Keratinocyte (primary cell): ENCODE data around the gene SLC9A7. TPM values are rescaled to one million over a fixed set of nuclear protein-coding genes. Genes with fewer than 3 reads are reported as not detected.
"Not testable (repeated sequence)": the region's sequence is repeated elsewhere in the genome, so short reads cannot be mapped to it uniquely, and the experiment has no call there.

Source experiments
- DNase-seq: peaks from one replicate; pipeline ENCODE4 v3.0.0-alpha.2; 2011; ENCODE audit warnings: low read depth, missing footprints, low spot score
- FAIRE-seq: peaks from 2 replicates; lab custom pipeline; 2011; peaks lifted over from hg19 to GRCh38; lab: Jason Lieb, UNC
- H2AFZ ChIP-seq: 2 replicates; pipeline ENCODE4 v1.6.0; 2012; ENCODE audit warnings: low read length, control low read depth, inconsistent platforms; ENCODE audit not compliant: control insufficient read depth
- H3K27ac ChIP-seq: 2 replicates; pipeline ENCODE4 v1.5.1; 2011; ENCODE audit warnings: low read length; ENCODE audit not compliant: control insufficient read depth, insufficient read depth
- H3K27me3 ChIP-seq: 3 replicates; pipeline ENCODE4 v1.6.0; 2011; ENCODE audit warnings: low read length; ENCODE audit not compliant: control insufficient read depth, insufficient read depth; ENCODE audit errors: extremely low read depth
- H3K36me3 ChIP-seq, 2 experiments: 2 replicates in 1 of 2; 3 replicates in 1 of 2; pipeline ENCODE4 v1.5.1; 2011; ENCODE audit warnings: low read length in 2 of 2, mild to moderate bottlenecking in 1 of 2; ENCODE audit not compliant: control insufficient read depth in 2 of 2, insufficient read depth in 2 of 2; ENCODE audit errors: extremely low read depth in 1 of 2
- H3K4me1 ChIP-seq: 3 replicates; pipeline ENCODE4 v1.5.1; 2011; ENCODE audit warnings: low read length; ENCODE audit not compliant: control insufficient read depth, insufficient read depth; ENCODE audit errors: extremely low read depth
- H3K4me2 ChIP-seq: 3 replicates; pipeline ENCODE4 v1.6.0; 2011; ENCODE audit warnings: low read depth, low read length; ENCODE audit not compliant: control insufficient read depth, insufficient read depth; ENCODE audit errors: extremely low read depth
- H3K4me3 ChIP-seq, 3 experiments: fragments of 200-600 bp in 1 of 3; sonication (generic) in 1 of 3; 2 replicates in 2 of 3; 3 replicates in 1 of 3; pipeline ENCODE4 v1.5.1; 2011 to 2016; ENCODE audit warnings: low read length in 3 of 3, mild to moderate bottlenecking in 3 of 3, control low read depth in 2 of 3, inconsistent platforms in 1 of 3, low read depth in 1 of 3, mixed read lengths in 1 of 3, mixed run types in 1 of 3, moderate library complexity in 1 of 3; ENCODE audit not compliant: control insufficient read depth in 2 of 3, insufficient read depth in 2 of 3; ENCODE audit errors: extremely low read depth in 1 of 3
- H3K79me2 ChIP-seq: 2 replicates; pipeline ENCODE4 v1.6.0; 2012; ENCODE audit warnings: low read length; ENCODE audit not compliant: control insufficient read depth, insufficient read depth
- H3K9ac ChIP-seq: 3 replicates; pipeline ENCODE4 v1.6.0; 2011; ENCODE audit warnings: low read length; ENCODE audit not compliant: control insufficient read depth, insufficient read depth; ENCODE audit errors: extremely low read depth
- H3K9me1 ChIP-seq: 3 replicates; pipeline ENCODE4 v1.6.0; 2011; ENCODE audit warnings: low read length; ENCODE audit not compliant: control insufficient read depth, insufficient read depth; ENCODE audit errors: extremely low read depth
- H3K9me3 ChIP-seq: 2 replicates; pipeline ENCODE4 v1.5.1; 2012; ENCODE audit warnings: low read depth, low read length; ENCODE audit not compliant: control insufficient read depth
- H4K20me1 ChIP-seq: 3 replicates; pipeline ENCODE4 v1.6.0; 2011; ENCODE audit warnings: low read length; ENCODE audit not compliant: control insufficient read depth, insufficient read depth; ENCODE audit errors: extremely low read depth
- EZH2 ChIP-seq: IDR thresholded peaks from one replicate; pipeline ENCODE4 v1.6.1; 2012; ENCODE audit warnings: inconsistent platforms, mild to moderate bottlenecking, low read length, moderate library complexity
- dilution Hi-C: fragments of 300-500 bp; cut with MboI; formaldehyde crosslinking; loops from one replicate; pipeline ENCODE4 v1.7.0; 2020; ENCODE audit warnings: low sequenced_read_pairs; ENCODE audit not compliant: extremely low pct_ligation_motif_present
- polyA plus RNA-seq, 5 experiments: library from polyadenylated mRNA; depleted of rRNA in 3 of 5; stranded (reverse) in 3 of 5; stranded (forward) in 1 of 5; unstranded in 1 of 5; fragments of >200 nt; gene quantifications; 1 replicate in 1 of 5; 2 replicates in 3 of 5; 3 replicates in 1 of 5; pipeline versions ENCODE4 v1.2.1 to v1.2.3, GENCODE V29; 2011 to 2012; ENCODE audit warnings: missing spikeins in 2 of 5, low read depth in 1 of 5, low replicate concordance in 1 of 5
- TF ChIP-seq, protein P1 (sequence below), 3 experiments: IDR thresholded peaks in 1 of 3; conservative IDR thresholded peaks in 1 of 3; optimal IDR thresholded peaks in 1 of 3; 2 replicates in 2 of 3; 3 replicates in 1 of 3; pipeline versions ENCODE3 to v1.5.1; 2011; ENCODE audit warnings: low read length in 3 of 3, mild to moderate bottlenecking in 3 of 3, moderate library complexity in 2 of 3, control low read depth in 1 of 3, inconsistent platforms in 1 of 3; ENCODE audit not compliant: insufficient read depth in 2 of 3; ENCODE audit errors: extremely low read depth in 1 of 3

SLC9A7 gene
- polyA plus RNA-seq, 1 donor (not counting 4 experiments of a cell fraction or from before 2014, with no cell fraction given): 8.1 TPM

DNA sequence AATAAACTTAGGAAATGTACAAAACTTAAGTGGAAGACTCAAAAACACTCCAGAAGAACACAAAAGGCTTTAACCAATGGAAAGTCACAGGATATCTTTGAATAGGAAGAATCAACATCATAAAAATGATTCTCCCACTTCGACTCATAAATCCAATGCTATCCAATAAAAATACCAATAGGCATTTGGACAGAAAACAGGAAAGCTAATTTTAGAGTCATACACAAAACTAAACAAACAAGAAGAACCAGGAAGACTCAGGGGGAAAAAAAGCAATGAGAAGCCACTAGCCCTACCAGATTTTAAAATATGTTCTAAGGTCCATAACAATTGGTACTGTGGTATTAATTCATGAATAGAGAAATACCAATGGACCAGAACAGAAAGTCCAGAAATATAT is 28.2 kb downstream of the SLC9A7 start:
- no peak overlapping the region for H3K4me2 ChIP-seq
- no peak overlapping the region for H3K27ac ChIP-seq
- no peaks in the 10 kb centered on the region for H3K4me1 ChIP-seq
- no peak overlapping the region for H3K9ac ChIP-seq
- dilution Hi-C loops: no loop called here
- TF ChIP-seq, protein P1, sequence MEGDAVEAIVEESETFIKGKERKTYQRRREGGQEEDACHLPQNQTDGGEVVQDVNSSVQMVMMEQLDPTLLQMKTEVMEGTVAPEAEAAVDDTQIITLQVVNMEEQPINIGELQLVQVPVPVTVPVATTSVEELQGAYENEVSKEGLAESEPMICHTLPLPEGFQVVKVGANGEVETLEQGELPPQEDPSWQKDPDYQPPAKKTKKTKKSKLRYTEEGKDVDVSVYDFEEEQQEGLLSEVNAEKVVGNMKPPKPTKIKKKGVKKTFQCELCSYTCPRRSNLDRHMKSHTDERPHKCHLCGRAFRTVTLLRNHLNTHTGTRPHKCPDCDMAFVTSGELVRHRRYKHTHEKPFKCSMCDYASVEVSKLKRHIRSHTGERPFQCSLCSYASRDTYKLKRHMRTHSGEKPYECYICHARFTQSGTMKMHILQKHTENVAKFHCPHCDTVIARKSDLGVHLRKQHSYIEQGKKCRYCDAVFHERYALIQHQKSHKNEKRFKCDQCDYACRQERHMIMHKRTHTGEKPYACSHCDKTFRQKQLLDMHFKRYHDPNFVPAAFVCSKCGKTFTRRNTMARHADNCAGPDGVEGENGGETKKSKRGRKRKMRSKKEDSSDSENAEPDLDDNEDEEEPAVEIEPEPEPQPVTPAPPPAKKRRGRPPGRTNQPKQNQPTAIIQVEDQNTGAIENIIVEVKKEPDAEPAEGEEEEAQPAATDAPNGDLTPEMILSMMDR (optimal IDR thresholded peaks at IDR 0.05 in 1 of 3, IDR thresholded peaks at IDR 0.05 in 1 of 3, conservative IDR thresholded peaks at IDR 0.05 in 1 of 3; ENCODE audit: extremely low read depth in 1 of 3, insufficient read depth in 2 of 3, low read length in 3 of 3): no peak
- TF ChIP-seq EZH2: no peak
- no peaks in the 10 kb centered on the region for H3K36me3 ChIP-seq
- H3K4me3 ChIP-seq: no peak overlapping the region
- H3K27me3 ChIP-seq: no peaks in the 10 kb centered on the region
- no peaks in the 10 kb centered on the region for H3K79me2 ChIP-seq
- FAIRE-seq (no peak), DNase-seq (no peak)
- no peak overlapping the region for H2AFZ ChIP-seq
- H4K20me1 ChIP-seq: no peaks in the 10 kb centered on the region
- H3K9me3 ChIP-seq: peaks cover 2% of the 10 kb centered on the region
- no peaks in the 10 kb centered on the region for H3K9me1 ChIP-seq

DNA sequence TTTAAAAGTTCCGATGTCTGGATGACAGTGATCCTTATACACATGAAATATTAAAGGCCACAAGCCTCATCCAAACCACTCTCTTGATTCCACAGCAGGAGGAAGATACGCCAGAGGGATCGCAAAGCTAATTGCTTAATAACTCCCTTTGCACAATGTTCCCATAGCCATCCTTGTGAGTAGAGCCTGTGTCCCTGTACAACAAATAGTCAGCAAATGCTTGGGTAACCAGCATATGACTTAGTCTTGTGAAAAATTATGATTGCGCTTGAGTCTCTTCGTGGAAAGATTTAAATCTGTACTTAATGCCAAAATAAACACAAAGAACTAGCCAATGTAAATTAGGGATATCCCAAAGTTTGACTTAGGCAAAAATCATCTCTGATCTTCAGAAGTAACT is 31.5 kb downstream of the SLC9A7 start:
- dilution Hi-C loops: no loop called here

DNA sequence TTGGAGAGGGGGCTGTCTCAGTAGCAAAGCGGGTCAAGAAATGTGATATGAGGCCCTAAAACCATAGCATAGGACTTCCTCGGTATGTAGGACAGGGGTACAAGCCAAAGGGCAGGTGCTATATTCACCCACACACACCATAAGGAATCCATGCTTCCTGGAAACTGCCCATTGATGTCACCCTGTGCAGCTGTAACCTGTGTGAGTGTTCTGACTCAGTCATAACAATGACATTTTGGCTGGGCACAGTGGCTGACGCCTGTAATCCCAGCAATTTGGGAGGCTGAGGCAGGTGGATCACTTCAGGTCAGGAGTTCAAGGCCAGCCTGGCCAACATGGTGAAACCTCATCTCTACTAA is 35.4 kb downstream of the SLC9A7 start:
- DNase-seq, H2AFZ ChIP-seq, H3K27me3 ChIP-seq, H4K20me1 ChIP-seq, H3K79me2 ChIP-seq, H3K9me3 ChIP-seq, H3K36me3 ChIP-seq, dilution Hi-C loops, H3K9ac ChIP-seq, H3K9me1 ChIP-seq, H3K4me3 ChIP-seq: not testable (repeated sequence)
- peaks cover 11% of the 10 kb centered on the region for H3K4me1 ChIP-seq
- peak overlapping the region; percentile 67 for H3K4me2 ChIP-seq
- peak; percentile 69 for FAIRE-seq
- H3K27ac ChIP-seq: peak overlapping the region; percentile 39

More for the DNA sequence above, 31.5 kb downstream of the SLC9A7 start:
- Histone ChIP-seq H3K27me3 (no peaks in the 10 kb centered on the region), H3K9me3 (no peaks in the 10 kb centered on the region), H3K4me2 (no peak overlapping the region), H3K79me2 (no peaks in the 10 kb centered on the region), H3K4me3 (no peak overlapping the region), H4K20me1 (no peaks in the 10 kb centered on the region), H3K4me1 (peaks cover 11% of the 10 kb centered on the region), H3K36me3 (no peaks in the 10 kb centered on the region), H3K9ac (no peak overlapping the region), H3K9me1 (peaks cover 3% of the 10 kb centered on the region), H3K27ac (no peak overlapping the region), H2AFZ (no peak overlapping the region)
- TF ChIP-seq, protein P1 (optimal IDR thresholded peaks at IDR 0.05 in 1 of 3, IDR thresholded peaks at IDR 0.05 in 1 of 3, conservative IDR thresholded peaks at IDR 0.05 in 1 of 3; ENCODE audit: extremely low read depth in 1 of 3, insufficient read depth in 2 of 3, low read length in 3 of 3): no peak
- no peak for TF ChIP-seq EZH2
- FAIRE-seq (no peak), DNase-seq (no peak)
